Osteocyte (in vitro differentiated cells): ENCODE measurements around the gene RFC5. TPM values are rescaled to one million over a fixed set of nuclear protein-coding genes. Genes with fewer than 3 reads are reported as not detected.

Source experiments
- total RNA-seq: library from RNA; stranded (reverse); gene quantifications from 2 replicates; pipeline ENCODE4 v1.2.1, GENCODE V29; 2021

Gene RFC5
- total RNA-seq, 1 donor from 2014 or later = 13.2 TPM

Other genes with a start within 250 kb of the RFC5 start
- gene KSR2, start 47.7 kb upstream of the RFC5 start, total RNA-seq = not detected in 2 replicates
- gene WSB2, start 44.5 kb downstream of the RFC5 start, total RNA-seq = 94.7 and 98.2 TPM in 2 replicates
- gene VSIG10, start 87.3 kb downstream of the RFC5 start, total RNA-seq = 20.7 and 21.7 TPM in 2 replicates
- 216 and 221 TPM in 2 replicates for gene PEBP1, start 119.4 kb downstream of the RFC5 start, total RNA-seq